SK-N-SH treated with all-trans-retinoic acid at 6 μM for 48 hours (cell line): ENCODE results near the gene DCDC2.

ENCODE experiments used
- ZC3H10 ChIP-seq: fragments of 250-450 bp; sonication (Bioruptor Pico); IDR thresholded peaks from 2 replicates; pipeline ENCODE4 v1.5.1; 2021; ENCODE audit warnings: mild to moderate bottlenecking, moderate library complexity
- ZFP30 ChIP-seq: fragments of 450-650 bp; formaldehyde crosslinking; IDR thresholded peaks from 2 replicates; pipeline ENCODE4 v1.5.0; 2022; ENCODE audit warnings: mild to moderate bottlenecking, moderate library complexity
- TF ChIP-seq, protein P1 (sequence below): fragments of 250-450 bp; sonication (Bioruptor Pico); IDR thresholded peaks from 2 replicates; pipeline ENCODE4 v1.8.0; 2021; ENCODE audit warnings: low read depth, mild to moderate bottlenecking, moderate library complexity, borderline replicate concordance

GRCh38 chr6:24332317-24332716, 25.5 kb downstream of the DCDC2 start:
- TF ChIP-seq, protein P1, sequence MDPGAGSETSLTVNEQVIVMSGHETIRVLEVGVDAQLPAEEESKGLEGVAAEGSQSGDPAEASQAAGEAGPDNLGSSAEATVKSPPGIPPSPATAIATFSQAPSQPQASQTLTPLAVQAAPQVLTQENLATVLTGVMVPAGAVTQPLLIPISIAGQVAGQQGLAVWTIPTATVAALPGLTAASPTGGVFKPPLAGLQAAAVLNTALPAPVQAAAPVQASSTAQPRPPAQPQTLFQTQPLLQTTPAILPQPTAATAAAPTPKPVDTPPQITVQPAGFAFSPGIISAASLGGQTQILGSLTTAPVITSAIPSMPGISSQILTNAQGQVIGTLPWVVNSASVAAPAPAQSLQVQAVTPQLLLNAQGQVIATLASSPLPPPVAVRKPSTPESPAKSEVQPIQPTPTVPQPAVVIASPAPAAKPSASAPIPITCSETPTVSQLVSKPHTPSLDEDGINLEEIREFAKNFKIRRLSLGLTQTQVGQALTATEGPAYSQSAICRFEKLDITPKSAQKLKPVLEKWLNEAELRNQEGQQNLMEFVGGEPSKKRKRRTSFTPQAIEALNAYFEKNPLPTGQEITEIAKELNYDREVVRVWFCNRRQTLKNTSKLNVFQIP (CRISPR knock-in tag) = no peak
- TF ChIP-seq ZFP30 (CRISPR knock-in tag) (no peak), ZC3H10 (CRISPR knock-in tag) (no peak)
